Cardiac muscle cell (in vitro differentiated cells and primary cell): ENCODE results near the gene DLGAP5. TPM values are rescaled to one million over a fixed set of nuclear protein-coding genes. Genes with fewer than 3 reads are reported as not detected.

Experiments used
- DNase-seq, 2 donors: peaks; one replicate each; pipeline versions ENCODE4 v3.0.0 to v3.0.0-alpha.2; 2010 to 2017; ENCODE audit warnings: low read depth in 1 of 2, low spot score in 1 of 2
- H3K27ac ChIP-seq: fragments of 200-600 bp; sonication (generic); 2 replicates; pipeline ENCODE4 v1.5.1; 2016
- H3K27me3 ChIP-seq: fragments of 200-600 bp; sonication (generic); 2 replicates; pipeline ENCODE4 v1.6.0; 2016; ENCODE audit warnings: control low read depth
- H3K36me3 ChIP-seq: fragments of 200-600 bp; sonication (generic); 2 replicates; pipeline ENCODE4 v1.5.1; 2016; ENCODE audit warnings: control low read depth
- H3K4me1 ChIP-seq: fragments of 200-600 bp; sonication (generic); 2 replicates; pipeline ENCODE4 v1.8.1; 2017; ENCODE audit warnings: low read depth, mild to moderate bottlenecking, mixed run types
- H3K4me3 ChIP-seq: fragments of 200-600 bp; sonication (generic); 2 replicates; pipeline ENCODE4 v1.5.1; 2016; ENCODE audit warnings: mild to moderate bottlenecking
- H3K9me3 ChIP-seq: fragments of 200-600 bp; sonication (generic); 2 replicates; pipeline ENCODE4 v1.5.1; 2017; ENCODE audit warnings: low read depth, mild to moderate bottlenecking, control low read depth
- polyA plus RNA-seq: library from polyadenylated mRNA; unstranded; fragments of >200 nt; fragmentation: Nextera tagmentation; extraction: Ambion mirVana; gene quantifications from 2 replicates; pipeline ENCODE4 v1.2.1, GENCODE V29; 2016
- total RNA-seq: library from RNA; depleted of rRNA; stranded (reverse); fragments of >200 nt; gene quantifications from 2 replicates; pipeline ENCODE4 v1.2.3, GENCODE V29; 2016
- TF ChIP-seq, protein P1 (sequence below): IDR thresholded peaks from 2 replicates; pipeline ENCODE4 v1.5.1; 2012; ENCODE audit warnings: low read depth, mild to moderate bottlenecking, low read length

Gene DLGAP5
- total and polyA plus RNA-seq, 2 experiments from 2014 or later = 5.9 to 37.4 TPM

DNA sequence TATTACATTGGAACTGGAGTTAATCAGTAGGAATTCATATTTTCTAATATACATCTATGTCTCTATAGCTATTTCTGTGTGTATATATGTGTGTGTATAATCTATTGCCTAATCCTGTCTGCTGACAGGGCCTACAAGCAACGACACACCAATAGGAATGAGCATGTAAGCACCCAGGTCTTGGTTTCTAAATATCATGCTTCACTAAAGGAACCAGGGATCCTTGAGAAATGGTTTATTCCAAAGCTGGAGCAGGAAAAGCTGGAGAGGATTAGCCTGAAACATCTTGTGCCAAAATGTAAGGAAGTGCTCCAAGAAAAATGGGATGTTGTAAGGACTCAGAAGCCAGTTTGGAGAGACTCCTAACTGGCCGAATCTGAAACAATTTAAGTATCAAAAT, 91.6 kb downstream of the DLGAP5 start:
- Histone ChIP-seq H3K4me3 (no peak overlapping the region), H3K27ac (no peak overlapping the region), H3K9me3 (no peaks in the 10 kb centered on the region), H3K27me3 (no peaks in the 10 kb centered on the region), H3K36me3 (no peaks in the 10 kb centered on the region), H3K4me1 (peaks cover 17% of the 10 kb centered on the region)
- TF ChIP-seq, protein P1, sequence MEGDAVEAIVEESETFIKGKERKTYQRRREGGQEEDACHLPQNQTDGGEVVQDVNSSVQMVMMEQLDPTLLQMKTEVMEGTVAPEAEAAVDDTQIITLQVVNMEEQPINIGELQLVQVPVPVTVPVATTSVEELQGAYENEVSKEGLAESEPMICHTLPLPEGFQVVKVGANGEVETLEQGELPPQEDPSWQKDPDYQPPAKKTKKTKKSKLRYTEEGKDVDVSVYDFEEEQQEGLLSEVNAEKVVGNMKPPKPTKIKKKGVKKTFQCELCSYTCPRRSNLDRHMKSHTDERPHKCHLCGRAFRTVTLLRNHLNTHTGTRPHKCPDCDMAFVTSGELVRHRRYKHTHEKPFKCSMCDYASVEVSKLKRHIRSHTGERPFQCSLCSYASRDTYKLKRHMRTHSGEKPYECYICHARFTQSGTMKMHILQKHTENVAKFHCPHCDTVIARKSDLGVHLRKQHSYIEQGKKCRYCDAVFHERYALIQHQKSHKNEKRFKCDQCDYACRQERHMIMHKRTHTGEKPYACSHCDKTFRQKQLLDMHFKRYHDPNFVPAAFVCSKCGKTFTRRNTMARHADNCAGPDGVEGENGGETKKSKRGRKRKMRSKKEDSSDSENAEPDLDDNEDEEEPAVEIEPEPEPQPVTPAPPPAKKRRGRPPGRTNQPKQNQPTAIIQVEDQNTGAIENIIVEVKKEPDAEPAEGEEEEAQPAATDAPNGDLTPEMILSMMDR = no peak
- peak in 1 of 2 donors; percentile 73 for DNase-seq

DNA sequence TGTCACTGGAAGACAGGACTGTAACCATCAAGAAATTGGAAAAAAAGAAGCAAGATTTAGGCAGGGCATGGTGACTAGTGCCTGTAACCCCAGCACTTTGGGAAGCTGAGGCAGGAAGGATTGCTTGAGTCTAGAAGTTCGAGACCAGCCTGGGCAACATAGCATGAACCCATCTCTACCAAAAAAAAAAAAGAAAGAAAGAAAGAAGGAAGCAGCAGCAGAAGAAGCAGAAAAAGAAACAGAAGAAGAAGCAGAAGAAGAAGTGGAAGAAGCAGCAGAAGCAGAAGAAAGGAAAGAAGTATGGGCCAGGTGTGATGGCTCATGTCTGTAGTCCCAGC, 92.9 kb downstream of the DLGAP5 start:
- Histone ChIP-seq H3K27me3 (no peaks in the 10 kb centered on the region), H3K36me3 (no peaks in the 10 kb centered on the region), H3K4me1 (peaks cover 15% of the 10 kb centered on the region), H3K27ac (no peak overlapping the region), H3K4me3 (no peak overlapping the region), H3K9me3 (no peaks in the 10 kb centered on the region)
- TF ChIP-seq, protein P1 = no peak
- DNase-seq = no peak

Other genes starting within 250 kb of the DLGAP5 start
- 4.9 and 5.4 TPM in 2 replicates for gene WDHD1, start 164.5 kb downstream of the DLGAP5 start, total RNA-seq
- 7.4 and 8.4 TPM in 2 replicates for gene WDHD1, start 164.5 kb downstream of the DLGAP5 start, polyA plus RNA-seq
- 6.0 and 8.5 TPM in 2 replicates for gene SOCS4, start 164.3 kb downstream of the DLGAP5 start, total RNA-seq
- 6.5 and 8.4 TPM in 2 replicates for gene SOCS4, start 164.3 kb downstream of the DLGAP5 start, polyA plus RNA-seq
- 79.6 and 83.5 TPM in 2 replicates for gene MAPK1IP1L, start 139.9 kb downstream of the DLGAP5 start, total RNA-seq
- gene MAPK1IP1L, start 139.9 kb downstream of the DLGAP5 start, polyA plus RNA-seq = 97.7 and 104 TPM in 2 replicates
- 33.2 and 51.8 TPM in 2 replicates for gene LGALS3, start 62.3 kb downstream of the DLGAP5 start, total RNA-seq
- gene LGALS3, start 62.3 kb downstream of the DLGAP5 start, polyA plus RNA-seq = 55.3 and 60.3 TPM in 2 replicates
- 15.3 and 19.2 TPM in 2 replicates for gene FBXO34, start 79.8 kb upstream of the DLGAP5 start, total RNA-seq
- gene FBXO34, start 79.8 kb upstream of the DLGAP5 start, polyA plus RNA-seq = 21.1 and 21.7 TPM in 2 replicates
- gene ATG14, start 220.2 kb upstream of the DLGAP5 start, total RNA-seq = 8.0 and 11.7 TPM in 2 replicates
- 2.5 and 3.7 TPM in 2 replicates for gene ATG14, start 220.2 kb upstream of the DLGAP5 start, polyA plus RNA-seq
- gene TBPL2, start 249.0 kb upstream of the DLGAP5 start, total RNA-seq = not detected in 2 replicates
- not detected in 2 replicates for gene TBPL2, start 249.0 kb upstream of the DLGAP5 start, polyA plus RNA-seq